ENCODE data around the gene GDF15. TPM values are rescaled to one million over a fixed set of nuclear protein-coding genes. Genes with fewer than 3 reads are reported as not detected.

Gene GDF15
- total and polyA plus RNA-seq, 12 donors: 0.33 to 29.2 (median 4.5) TPM

- H3K4me1 ChIP-seq (replicated peaks in 1 of 2): peaks cover 29 to 39% of the 10 kb centered on the region in 2 donors
- no peak overlapping the region for H3K4me3 ChIP-seq
- TF ChIP-seq CTCF (IDR thresholded peaks at IDR 0.05) (no peak), POLR2A (IDR thresholded peaks at IDR 0.05) (no peak)
- no peaks in the 10 kb centered on the region for H3K9me3 ChIP-seq (replicated peaks in 1 of 3)
- DNase-seq: peak in 4 of 7 donors; percentile 15 to 77 (median 48)
- H3K27me3 ChIP-seq: no peaks in the 10 kb centered on the region
- H3K27ac ChIP-seq: no peak overlapping the region
- intact Hi-C loops (cut with DNase I): no loop called here
- H3K36me3 ChIP-seq (replicated peaks in 1 of 2): no peaks in the 10 kb centered on the region
- WGBS, 4 donors: 94 to 98% (median 95%) methylated on average over 18 to 49 of the region's 49 CpGs
Measured at GRCh38 chr19:18435178-18435841, 49.4 kb downstream of the GDF15 start.

- Histone ChIP-seq H3K36me3 (replicated peaks in 1 of 2) (no peaks in the 10 kb centered on the region), H3K4me1 (replicated peaks in 1 of 2) (peaks cover 29 to 39% of the 10 kb centered on the region in 2 donors), H3K27ac (peak overlapping the region in 2 of 5 donors; percentile 62 to 92), H3K4me3 (no peak overlapping the region), H3K27me3 (no peaks in the 10 kb centered on the region), H3K9me3 (replicated peaks in 1 of 3) (no peaks in the 10 kb centered on the region)
- WGBS, 4 donors: 78 to 86% (median 86%) methylated on average over 34 to 46 of the region's 46 CpGs
- peak in 4 of 7 donors; percentile 11 to 69 (median 44) for DNase-seq
- intact Hi-C loops (cut with DNase I): no loop called here
- TF ChIP-seq POLR2A (IDR thresholded peaks at IDR 0.05): no peak
- TF ChIP-seq CTCF (IDR thresholded peaks at IDR 0.05): no peak
Measured at GRCh38 chr19:18435842-18436670, 50.1 kb downstream of the GDF15 start.

GRCh38 chr19:18436671-18437490 is 50.9 kb downstream of the GDF15 start:
- Histone ChIP-seq H3K9me3 (replicated peaks in 1 of 3) (no peaks in the 10 kb centered on the region), H3K36me3 (replicated peaks in 1 of 2) (no peaks in the 10 kb centered on the region), H3K27me3 (no peaks in the 10 kb centered on the region), H3K4me3 (peak overlapping the region in 2 of 4 donors; percentile 40 to 72), H3K4me1 (replicated peaks in 1 of 2) (peaks cover 29 to 39% of the 10 kb centered on the region in 2 donors), H3K27ac (peak overlapping the region in 2 of 5 donors; percentile 62 to 92)
- peak; percentile 76 to 93 (median 85) for DNase-seq
- no peak for TF ChIP-seq CTCF (IDR thresholded peaks at IDR 0.05)
- TF ChIP-seq POLR2A (IDR thresholded peaks at IDR 0.05): no peak
- 23 to 61% (median 38%) methylated on average over 16 to 67 of the region's 67 CpGs for WGBS, 4 donors
- intact Hi-C loops (cut with DNase I): no loop called here

Data from adrenal gland (tissue), 12 donors.